ENCODE results near the gene OPN1SW.
A peak's percentile ranks its signal among the peaks of the same experiment; 100 is the strongest.

The OPN1SW gene

DNA sequence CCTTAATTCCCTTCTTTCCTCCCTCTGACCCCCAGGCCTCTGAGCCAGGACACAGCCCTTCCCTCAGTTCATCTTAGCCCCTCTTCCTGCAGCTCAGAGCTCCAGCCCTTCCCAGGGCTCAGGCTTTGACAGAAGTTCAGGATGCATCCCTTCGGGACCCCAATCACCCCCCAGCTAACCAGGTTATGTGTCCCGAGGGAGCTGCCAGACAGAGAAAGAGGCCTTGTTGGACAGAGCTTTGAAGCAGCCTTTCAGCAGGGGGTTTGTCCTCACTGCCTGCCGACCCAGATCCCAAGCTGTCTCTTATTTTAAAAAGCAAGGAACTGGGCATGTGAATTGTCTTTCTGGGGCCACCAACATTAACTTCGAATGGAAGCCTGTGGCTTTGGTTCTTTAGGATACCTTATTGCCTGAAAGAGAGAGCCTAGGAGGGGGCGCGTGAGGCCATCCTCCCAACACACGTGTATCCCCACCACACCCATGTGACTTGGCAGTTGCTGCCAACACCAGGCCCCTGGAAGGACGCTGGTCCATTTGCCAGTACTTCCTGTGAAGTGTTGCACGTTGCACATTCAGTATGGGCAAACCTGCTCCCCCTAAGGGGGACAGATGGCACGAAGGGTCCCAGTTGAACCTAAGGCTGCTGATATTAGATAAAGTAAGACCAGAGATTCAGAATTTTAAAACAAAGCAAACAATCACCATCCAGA is 17.0 kb upstream of the OPN1SW start:
- no peak for DNase-seq

DNA sequence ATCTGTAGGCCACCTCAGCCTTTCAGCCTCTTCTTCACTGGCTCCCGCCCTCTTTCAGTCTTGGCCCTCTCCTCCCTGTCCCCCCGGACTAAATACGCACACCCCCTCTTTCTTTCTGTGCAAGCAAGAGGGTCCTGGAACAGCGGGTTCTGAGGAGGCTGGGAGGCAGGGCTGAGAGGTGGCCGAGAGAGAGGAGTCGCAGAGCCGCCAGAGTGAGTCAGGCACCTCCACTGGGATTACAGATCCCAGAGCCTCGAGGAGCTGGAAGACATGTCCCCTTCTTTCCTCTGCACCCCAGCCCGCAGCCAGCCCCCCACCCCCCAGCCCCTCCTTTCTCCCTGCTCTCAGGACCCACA is 16.4 kb upstream of the OPN1SW start:
- no peak for DNase-seq

DNA sequence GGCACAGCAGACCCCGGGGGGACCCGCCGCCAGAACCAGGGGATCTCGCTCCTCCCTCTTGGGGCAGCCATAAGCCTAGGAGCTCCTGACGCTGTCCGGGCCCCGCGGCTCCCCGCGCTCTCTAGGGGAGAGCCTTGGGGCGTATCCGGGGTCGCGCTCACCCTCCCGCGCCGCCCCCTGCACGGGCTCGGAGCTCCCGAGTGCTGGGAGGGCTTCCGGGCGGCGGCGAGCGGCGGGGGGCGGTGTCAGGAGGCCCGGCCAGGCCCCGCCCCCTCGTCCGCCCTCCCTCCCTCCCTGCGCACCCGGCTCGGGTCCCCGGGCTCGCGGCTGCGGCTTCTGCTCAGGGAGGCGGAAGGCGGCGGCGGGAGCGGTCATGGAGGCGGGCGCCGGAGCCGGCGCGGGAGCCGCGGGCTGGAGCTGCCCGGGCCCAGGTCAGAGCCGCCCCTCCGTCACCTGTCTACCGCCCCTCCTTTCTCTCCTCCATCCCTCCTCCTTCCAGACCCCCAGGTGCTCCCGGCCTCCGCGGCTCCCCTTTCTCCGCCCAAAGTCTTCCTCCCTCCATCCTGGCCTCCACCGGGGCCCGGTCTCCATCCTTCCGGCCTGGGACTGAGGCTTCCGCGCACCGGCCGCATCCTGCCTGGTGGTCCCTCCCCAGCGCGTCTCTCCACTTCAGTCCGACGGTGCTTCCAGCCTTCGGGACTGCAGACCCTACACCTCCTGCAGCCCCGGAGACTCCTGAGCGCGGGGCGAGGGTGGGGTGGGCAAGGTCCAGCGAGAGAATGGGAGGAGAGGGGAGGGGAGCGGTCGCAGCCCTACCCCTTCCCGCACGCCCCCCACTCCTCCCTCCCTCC is 15.8 kb upstream of the OPN1SW start, which contains the start of gene CCDC136:
CCDC136 (plus strand) TSS at position 848 of the 851 bp plus-strand sequence. CDS start 444 bp downstream, outside the sequence.
- peak; percentile 79 for DNase-seq

DNA sequence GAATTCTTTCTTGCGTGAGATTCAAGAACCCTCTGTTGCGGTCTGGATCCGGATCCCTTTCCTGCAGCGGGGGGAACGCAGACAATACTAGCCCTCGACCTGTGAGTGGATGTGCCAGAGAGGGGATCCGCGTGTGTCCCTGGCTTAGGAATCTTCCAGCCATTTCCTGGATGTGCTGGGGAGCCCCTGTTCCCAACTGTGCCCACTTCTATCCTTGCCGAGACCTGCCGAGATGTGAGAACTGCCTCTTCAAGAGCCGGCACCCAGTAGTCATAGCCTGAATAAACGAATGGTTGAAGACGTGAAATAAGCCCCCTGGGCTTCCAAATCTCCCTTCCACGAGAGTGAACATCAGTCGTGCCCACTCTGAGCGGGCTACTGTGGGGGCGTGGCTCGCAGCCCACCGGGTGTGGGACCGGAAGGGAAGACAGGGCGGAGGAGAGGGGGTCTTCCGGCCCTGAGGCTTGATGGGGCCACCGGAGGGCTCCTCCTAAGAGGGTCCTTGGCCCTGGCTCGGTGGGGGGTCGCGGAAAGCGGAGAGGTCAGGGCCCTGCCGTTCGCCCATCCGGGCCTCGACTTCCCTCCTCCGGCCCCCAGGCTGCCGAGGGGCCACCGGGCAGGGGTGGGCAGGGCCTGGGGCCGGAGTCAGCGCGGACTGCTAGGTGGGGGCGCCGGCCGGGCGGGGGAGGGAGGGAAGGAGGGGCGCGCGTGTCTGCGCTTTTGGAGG is 14.9 kb upstream of the OPN1SW start:
- no peak for DNase-seq

DNA sequence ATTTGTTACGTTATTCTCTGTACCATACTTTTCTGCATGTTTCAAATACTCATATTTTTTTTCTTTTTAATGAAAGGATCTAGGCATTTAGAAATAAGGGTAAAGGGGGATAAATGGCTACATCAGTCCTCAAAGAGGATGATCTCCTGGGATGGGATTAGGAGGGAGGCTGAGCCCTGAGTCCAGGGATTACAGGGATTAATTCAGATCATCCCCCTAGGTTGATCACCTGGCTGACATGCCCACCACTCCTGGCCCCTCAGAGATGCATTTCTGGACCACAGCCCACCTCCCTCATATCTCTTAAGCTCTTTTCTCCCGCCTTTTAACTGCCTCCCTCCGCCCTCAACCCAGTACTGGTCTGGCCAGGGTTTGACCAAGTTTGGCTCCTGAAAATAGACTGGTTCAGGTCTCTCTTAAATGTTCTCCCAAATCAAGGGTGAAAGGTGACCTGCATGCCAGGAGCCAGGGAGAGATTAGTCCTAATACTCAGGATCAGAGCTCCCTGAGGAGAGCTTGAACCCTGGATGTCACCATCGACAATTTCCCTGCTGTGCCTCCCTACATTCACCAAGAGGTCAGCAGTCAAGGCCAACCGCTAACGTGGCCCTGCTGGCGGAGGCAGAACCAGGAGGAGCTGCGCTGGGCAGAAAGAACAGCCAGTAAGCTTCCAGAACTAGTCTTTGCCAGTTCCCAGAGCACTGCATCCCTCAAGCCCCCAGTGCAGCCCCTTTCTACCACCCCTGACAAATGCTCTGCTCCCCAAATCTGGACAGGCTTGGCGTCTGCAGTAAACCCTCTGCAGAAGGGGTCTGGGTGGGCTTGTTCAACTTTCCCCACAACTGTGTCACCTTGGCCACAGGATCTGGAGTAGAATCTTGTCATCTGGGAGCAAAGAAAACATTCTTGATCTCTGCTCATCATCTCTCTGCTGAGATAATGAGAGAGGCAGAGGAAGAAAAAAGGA is 13.1 kb upstream of the OPN1SW start:
- no peak for DNase-seq

DNA sequence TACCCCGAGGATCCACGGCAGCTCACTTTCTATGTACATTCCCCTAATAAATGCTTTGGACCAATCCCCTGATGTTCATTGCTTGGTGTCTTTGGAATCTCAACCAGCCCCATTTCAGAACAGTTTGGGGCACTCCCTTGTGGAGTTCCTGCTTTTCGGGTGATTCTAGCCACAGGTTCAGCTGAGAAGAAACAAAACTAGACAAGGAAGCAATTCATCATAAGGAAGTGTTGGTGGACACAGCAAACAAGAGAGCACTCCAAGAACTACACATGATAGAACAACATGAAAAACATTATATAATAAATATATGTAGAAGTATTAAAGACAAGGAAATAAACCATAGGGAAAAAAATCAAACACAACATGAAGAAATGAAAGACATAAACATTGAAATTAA is 10.1 kb upstream of the OPN1SW start:
- DNase-seq = no peak

DNA sequence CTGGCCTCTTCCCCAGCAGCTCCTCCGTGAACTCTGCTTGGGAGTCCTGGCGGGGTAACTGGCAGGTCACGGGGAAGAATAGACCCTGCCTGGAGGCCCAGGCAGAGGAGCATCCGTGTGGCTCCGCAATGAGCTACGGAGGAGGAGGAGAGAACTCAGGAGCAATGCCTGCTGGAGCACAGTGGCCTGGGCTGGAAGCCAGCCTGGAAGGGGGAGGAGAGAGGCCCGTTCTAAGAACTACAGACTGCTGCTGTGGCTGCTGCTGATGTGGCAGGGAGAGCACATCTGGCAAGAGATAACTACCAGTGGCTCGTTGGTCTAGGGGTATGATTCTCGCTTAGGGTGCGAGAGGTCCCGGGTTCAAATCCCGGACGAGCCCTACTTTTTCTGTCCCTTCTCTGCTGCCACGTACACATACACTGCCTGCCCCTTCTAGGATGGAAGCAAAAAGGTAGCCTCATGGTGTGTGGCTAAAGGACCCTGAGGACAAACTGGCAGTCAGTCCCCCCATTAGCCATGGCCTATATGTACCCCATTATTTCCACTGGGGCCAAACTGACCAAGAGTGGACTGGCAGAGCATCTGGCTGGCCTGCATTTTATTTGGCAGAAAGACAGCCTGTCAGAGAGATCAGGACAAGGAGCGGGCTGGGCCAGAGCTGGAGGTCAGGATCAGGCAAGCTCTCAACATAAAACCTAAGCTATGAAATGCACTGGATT is 7.7 kb upstream of the OPN1SW start:
- DNase-seq = no peak

DNA sequence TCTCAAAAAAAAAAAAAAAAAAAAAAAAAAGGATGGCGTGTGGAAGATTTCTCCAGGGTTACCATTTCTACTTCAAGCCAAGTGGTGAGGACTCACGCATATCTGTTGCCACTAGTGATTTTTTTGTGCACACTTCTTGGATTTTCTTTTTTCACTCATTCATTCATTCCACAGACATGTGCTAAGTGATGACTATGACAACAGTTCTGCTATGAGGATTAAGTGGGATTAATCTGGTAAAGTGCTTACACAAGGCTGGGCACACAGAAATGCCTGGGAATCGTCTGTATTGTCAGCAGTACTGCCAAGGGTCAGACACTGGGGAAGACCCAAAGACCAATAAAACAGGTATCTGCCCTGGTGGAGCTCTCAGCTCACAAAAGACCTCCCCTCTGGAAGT is 6.3 kb upstream of the OPN1SW start:
- no peak for DNase-seq

DNA sequence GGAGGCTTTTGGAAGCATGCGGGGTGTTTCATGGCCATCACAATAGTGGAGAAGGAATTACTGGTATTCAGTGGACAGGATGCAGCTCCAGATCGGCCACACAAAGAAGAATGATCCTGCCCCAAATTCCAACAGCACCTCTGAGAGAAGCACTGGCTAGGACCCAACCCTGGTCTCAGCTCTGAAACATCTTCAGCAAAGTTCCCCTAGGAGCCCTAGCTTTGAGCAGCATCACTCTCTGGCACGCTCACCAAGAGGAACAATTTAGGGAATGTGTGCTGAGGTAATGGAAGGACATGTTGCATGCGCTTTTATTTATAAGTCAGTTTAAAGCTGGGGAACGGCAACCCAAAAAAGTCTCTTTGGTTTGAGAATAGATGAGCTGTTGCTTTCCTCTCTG is 5.5 kb upstream of the OPN1SW start:
- no peak for DNase-seq

DNA sequence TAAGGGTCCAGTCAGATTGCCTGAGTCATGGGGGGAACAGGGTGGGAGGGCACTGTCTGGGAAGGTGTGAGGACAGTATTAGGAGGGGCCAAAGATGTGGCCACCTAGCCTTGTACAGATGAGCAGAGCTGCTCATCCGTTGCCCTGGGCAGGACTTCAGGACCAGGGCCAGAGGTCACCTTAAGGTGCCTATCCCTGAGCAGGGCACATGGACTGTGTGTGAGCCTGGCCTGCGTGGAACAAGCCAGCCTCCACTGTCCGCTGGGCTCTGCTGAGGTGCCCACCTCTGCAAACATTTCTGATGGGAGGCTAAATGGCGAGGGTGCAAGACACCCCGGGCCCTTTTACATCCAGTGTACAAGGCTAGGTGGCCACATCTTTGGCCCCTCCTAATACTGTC is 3.4 kb upstream of the OPN1SW start:
- DNase-seq = no peak

DNA sequence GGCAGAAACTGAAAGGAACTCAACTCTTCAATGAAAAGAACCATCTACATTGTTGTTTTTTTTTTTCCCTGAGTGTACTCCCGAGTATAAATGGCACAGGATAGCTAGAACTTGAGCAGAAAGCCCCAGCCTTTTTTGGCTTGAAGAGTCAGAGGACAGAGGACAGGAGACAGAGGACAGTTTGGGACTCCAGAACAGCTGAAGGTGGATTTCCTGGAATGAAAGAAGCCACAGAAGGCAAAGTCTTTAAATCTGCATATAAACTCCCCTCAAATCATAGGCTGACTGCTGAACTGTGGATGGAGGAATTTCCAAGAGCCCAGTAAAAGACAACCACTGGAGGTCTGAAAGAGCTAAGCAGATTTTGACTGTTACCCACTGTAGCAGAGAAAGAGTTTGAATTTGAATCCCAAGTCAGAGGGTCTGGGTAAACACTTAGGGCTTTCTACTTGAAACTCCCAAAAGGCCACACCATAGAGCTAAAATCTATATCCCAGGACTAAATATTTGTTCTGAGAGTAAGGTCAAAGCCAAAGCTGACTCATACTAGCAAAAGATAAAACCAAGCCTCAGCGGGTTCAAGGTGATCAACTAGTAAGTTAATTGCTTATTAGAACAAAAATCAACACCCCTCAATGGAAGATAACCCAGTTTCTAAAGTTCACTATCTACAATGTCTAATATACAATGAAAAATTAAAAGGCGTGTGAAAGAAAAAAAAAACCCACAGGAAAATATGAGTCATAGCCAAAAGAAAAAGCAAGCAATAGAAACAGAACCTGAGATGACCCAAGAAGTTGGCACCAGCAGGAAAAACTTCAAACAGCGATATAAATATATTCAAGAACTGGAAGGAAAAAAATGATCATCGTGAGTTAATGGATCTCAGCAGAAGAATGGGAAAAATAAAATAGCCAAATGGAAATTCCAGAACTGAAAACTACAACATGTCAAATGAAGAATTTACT is 1.8 kb upstream of the OPN1SW start:
- no peak for DNase-seq

DNA sequence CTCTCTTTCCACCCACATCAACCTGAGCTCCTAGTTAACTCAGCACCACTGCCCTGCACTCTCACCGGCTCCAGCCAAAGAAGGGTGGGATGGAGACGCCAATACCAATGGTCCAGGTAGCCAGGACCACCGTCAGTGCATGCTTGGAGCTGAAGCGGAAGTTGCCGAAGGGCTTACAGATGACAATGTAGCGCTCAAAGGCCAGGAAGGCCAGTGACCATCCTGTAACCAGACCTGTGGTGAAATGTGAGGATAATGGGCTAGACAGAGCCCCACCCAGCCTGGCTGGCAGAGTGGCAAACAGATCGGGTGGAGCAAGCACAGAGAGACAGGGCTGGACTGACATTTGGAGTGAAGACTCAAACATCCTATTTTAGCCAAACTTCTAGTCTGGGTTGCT is 673 bp downstream of the OPN1SW start:
- no peak for DNase-seq

DNA sequence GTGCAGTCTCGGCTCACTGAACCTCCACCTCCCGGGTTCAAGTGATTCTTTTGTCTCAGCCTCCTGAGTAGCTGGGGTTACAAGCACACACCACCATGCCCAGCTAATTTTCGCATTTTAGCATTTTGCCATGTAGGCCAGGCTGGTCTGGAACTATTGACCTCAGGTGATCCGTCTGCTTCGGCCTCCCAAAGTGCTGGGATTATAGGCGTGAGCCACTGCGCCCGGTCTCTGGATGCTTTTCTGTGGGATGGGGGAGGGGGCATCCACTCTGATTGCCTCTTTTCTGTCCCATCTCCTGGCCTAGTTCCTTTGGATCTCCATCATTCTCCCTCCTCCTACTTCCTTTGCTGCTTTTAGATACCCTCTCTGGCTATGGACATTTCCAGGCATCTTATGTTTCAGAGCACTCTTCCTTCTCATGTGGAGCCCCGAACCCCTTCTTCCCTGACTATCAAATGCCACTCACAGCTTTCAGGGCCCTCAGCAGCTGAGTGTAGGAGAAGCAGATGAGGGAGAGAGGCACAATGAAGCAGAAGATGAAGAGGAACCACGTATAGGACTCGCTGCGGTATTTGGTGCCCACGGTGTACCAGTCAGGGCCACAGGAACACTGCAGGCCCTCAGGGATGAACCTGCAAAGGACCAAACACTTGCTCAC is 1.4 kb downstream of the OPN1SW start:
- no peak for DNase-seq

DNA sequence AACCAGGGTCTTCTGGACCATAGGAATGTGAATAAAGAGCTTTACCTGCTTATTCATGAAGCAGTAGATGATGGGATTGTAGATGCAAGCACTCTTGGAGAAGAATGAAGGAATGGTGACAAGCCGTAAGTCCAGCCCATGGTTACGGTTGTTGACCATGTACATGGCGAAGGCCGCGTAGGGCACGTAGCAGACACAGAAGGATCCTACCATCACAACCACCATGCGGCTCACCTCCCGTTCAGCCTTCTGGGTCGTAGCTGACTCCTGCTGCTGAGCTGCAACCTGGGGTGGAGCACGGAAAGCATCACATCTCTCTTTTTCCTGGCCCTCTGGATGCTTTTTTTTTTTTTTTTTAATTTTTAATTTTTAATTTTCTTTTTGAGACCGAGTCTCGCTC is 2.0 kb downstream of the OPN1SW start:
- no peak for DNase-seq

DNA sequence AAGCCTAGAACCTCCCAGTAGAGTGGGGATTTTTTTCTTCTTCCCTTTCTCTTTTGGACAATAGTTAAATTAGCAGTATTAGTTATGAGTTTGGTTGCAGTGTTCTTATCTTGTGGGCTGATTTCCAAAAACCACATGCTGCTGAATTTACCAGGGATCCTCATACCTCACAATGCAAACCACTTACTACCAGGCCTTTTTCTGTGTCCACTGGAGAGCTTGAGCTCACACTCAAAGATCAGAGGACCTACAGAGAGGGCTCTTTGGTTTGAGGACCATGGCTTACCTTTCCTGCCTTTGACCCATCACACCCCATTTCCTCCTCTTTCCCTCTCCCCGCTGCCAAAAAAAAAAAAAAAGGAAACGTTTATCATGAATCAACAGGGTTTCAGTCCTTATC is 5.4 kb downstream of the OPN1SW start:
- DNase-seq = no peak

DNA sequence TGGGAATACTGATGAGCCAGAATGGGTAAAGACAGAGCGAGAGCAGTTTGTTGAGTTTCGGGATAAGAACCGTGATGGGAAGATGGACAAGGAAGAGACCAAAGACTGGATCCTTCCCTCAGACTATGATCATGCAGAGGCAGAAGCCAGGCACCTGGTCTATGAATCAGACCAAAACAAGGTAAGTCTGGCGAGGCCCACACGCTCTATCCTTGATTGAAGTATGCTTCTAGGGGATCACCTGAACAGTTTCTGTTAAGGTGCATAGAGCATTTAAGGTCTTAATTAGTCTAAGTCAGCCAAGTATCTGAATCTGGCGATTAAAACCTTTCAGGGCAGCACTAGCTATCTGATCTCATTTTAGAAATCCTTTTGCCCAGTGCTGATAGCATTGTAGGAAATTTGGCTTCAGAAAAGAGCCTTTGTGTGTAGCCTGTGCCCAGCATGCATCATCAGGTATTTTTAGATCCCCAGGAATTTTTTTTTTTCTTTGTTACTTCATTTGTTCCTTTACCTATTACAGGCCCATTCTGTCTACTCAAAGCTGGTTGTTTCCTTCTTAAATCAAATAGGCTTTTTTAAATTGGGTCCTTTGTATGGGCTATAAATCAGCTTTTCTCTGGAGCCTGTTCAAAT is 8.0 kb downstream of the OPN1SW start:
- DNase-seq = no peak

DNA sequence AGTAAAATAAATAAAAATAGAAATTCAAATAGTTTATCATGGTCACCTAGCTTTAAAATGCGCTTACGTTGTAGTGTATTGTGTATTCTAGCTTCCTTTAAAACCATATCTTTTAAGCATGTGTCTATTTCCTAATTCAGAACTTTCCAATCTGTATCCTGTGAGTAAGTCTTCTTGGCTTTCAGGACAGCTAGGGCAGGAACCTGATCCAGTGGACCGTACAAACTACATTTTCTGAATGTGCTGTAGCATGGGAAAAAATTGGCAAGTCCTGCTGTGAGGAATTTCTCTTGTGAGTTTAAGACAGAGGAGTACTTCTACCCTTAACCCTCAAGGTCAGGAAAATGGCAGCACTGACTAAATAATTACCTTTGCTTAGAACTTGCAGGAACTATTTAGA is 12.1 kb downstream of the OPN1SW start:
- DNase-seq = no peak

DNA sequence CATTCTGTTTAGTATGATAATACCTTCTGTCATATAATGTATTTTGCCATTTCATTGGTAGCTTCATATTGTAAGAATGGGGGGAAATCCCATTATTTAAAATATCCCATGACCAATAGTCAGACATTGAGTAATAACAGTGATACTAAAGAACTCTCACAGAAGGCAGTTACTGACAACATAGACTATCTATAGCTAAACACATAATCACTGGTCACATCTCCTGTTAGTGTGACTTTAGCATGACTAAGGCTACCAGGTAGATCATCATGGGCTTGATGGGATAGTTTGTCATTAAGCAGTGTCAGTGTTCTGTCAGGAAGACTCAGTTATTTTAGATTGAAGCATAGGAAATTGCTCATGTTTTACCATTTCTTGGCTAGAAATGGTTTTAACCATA is 16.4 kb downstream of the OPN1SW start:
- no peak for DNase-seq

DNA sequence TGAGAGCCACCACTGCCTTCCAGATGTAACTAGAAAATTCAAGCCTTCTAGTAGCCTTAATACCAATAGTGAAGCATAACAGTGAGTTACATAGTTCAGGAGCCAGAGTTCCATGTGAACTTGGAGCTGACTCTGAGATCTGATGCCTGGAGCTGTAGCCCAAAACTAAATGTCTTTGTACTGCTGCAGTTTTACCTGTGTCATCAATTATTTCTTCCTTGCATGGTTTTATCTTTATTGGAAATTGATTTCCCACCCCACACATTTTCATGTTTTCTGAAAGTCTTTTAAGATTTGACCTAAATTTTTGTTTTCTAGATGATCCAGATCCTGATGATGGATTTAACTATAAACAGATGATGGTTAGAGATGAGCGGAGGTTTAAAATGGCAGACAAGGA is 17.0 kb downstream of the OPN1SW start:
- DNase-seq = no peak

Data from T-helper 9 cell (primary cell).